ENCODE results near the gene COG4.

COG4 gene

DNA sequence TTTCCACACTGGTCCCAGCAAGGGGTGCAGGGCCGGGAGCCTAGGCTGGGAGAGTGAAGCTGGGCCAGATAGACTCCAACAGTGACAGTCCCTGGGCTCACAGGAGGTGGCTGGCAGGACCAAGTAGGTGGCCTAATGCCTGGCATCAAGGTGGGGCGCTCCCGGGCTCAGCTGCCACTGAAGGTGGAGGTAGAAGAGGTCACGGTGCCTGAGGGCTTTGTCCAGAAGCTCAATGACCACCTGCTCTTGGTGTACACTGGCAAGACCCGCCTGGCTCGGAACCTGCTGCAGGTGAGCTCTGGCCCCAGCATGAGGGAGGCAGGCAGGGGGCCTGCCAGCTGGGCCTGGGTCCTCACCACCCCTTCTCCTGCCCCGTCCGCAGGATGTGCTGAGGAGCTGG lies 45.2 kb downstream of the COG4 start:
- DNase-seq: no peak

DNA sequence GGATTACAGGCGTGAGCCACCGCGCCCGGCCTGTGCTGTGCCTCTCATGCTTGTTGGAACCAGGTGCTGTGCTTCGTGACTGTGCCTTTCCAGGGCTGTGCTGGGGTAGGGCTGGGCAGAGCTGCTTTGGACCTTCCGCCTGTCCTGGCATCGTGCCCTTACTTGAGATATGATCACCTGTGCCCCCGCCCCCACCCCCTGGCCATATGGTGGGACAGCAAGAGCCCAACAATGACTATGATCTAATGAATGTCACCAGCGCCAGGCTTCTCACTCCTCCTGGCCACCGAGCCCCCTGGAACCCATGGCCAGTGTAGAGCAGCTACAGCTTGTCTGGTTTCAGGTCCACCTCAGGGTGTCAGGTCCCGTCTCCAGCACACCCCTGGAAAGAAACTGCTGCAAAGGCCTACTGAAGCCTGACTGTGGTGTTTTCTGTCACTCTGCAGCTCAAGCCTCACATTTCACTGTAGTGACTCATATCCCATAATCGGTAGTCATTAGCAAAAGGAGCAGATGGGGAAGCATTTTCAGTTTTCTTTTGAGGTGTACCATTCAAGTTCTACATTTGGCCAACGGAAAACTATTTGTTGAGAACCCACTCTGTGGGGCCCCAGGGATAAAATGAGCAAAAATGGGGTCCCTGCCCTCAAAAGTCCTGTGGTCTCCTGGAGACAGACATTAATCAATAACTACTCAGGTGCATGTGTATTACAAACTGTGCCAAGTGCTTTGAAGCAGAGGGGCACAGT lies 46.9 kb downstream of the COG4 start:
- peak; percentile 70 for DNase-seq

DNA sequence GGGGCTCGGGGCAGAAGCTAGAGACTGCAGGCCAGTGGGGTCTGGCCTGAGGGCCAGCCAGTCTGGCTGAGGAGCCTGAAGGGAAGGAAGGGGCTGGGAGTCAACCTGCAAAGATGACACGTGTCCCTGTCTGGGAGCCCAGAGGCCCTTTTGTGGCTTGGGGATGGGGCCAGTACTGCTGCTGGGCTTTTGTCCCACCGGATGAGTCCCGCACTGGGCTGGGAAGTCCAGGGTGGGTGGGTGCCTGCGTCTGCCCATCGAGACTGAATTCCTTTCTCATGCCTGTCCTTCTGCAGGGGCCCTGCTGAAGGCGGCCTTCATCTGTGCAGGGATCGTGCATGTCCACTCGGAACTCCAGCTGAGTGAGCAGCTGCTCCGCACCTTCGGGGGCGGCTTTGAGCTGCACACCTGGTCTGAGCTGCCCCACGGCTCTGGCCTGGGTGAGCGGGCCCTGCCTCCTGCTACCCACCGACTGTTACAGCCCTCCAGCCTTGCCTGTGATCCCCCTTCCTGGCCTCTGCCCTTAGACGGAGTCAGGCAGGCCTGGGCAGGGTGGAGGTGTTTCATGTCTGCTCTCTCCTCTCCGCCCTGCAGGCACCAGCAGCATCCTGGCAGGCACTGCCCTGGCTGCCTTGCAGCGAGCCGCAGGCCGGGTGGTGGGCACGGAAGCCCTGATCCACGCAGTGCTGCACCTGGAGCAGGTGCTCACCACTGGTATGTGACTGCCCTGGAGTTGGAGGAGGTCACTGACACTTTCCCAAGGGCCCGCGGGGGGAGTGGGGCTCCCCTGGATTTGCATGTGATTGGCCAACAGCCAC lies 48.1 kb downstream of the COG4 start:
- DNase-seq: no peak

DNA sequence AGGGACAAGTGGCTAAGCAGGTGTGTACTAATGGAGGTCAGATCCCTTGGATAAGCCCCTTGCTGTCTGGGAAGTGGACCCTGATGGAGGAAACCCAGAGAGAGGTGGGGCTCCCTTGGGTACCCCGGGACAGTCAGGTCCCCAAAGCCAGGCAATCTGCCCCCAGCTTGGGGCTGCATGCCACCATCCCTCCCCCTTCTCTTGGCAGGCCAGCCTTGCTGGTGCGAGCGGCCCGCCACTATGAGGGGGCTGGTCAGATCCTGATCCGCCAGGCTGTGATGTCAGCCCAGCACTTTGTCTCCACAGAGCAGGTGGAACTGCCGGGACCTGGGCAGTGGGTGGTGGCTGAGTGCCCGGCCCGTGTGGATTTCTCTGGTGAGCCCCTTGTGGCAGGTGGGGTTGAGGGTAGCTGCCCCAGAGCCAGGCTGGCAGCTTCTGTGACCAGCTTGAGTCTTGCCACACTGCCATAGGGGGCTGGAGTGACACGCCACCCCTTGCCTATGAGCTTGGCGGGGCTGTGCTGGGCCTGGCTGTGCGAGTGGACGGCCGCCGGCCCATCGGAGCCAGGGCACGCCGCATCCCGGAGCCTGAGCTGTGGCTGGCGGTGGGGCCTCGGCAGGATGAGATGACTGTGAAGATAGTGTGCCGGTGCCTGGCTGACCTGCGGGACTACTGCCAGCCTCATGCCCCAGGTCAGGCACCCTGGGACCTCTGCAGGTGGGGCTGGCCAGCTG lies 48.9 kb downstream of the COG4 start:
- no peak for DNase-seq

DNA sequence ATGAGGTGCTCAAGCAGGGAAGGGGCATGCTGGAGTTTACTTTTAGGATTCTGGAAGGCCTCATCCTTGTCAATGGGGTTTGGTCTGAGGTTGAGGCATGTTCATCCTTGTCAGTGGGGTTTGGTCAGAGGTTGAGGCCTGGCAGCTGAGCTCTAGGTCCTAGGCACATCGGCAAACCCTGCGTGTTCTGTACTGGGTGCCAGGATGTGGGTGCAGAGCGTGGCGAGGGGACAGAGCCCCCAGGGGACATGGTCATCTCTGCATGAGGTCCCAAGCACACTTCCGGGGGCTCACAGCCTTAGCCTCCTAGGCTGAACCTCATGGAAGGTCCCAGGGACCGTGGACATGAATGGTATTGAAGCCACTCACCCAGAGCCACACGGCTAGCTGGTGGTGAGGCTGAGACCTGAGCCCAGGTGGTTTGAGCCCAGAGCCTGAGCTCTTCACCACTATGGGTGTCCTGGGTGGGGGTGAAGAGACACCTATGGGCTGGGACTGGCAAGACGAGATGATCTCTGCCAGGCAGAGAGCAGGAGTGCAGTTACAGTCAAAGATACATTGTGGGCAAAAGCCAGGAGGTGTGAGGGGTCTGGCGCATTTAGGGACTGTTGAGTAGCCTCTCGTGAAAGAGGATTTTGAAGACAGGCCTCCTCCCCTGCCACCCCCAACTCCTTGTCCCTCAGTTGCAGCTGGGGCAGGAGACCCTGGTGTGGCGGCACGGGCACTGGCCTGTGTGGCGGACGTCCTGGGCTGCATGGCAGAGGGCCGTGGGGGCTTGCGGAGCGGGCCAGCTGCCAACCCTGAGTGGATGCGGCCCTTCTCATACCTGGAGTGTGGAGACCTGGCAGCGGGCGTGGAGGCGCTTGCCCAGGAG lies 49.7 kb downstream of the COG4 start:
- no peak for DNase-seq

DNA sequence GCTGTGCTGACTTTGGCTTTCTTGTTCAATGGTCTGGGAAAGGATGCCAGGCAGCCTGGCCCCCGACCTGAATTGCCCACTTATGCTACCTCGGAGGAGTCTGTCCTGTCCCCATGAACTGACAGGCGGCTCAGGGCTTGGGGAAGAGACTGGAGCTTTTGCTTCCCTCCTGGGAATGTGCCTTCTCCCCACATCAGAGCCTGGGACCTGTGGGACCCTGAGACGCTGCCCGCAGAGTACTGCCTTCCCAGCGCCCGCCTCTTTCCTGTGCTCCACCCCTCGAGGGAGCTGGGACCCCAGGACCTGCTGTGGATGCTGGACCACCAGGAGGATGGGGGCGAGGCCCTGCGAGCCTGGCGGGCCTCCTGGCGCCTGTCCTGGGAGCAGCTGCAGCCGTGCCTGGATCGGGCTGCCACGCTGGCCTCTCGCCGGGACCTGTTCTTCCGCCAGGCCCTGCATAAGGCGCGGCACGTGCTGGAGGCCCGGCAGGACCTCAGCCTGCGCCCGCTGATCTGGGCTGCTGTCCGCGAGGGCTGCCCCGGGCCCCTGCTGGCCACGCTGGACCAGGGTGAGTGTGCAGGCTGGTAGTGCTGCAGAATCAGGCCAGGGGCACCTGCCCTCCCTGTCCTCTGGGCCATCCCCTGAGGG lies 50.4 kb downstream of the COG4 start:
- DNase-seq: no peak

DNA sequence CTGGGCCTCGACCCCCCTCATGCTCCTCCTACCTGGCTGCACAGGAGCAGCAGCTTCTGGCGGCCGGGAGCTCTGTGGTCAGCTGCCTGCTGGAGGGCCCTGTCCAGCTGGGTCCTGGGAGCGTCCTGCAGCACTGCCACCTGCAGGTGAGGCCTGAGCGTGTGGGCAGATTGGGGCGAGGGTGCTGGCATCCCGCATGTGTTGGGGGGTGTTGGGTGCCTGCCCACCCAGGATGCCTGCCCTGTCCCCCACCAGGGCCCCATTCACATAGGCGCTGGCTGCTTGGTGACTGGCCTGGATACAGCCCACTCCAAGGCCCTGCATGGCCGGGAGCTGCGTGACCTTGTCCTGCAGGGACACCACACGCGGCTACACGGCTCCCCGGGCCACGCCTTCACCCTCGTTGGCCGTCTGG lies 52.4 kb downstream of the COG4 start:
- DNase-seq: no peak

DNA sequence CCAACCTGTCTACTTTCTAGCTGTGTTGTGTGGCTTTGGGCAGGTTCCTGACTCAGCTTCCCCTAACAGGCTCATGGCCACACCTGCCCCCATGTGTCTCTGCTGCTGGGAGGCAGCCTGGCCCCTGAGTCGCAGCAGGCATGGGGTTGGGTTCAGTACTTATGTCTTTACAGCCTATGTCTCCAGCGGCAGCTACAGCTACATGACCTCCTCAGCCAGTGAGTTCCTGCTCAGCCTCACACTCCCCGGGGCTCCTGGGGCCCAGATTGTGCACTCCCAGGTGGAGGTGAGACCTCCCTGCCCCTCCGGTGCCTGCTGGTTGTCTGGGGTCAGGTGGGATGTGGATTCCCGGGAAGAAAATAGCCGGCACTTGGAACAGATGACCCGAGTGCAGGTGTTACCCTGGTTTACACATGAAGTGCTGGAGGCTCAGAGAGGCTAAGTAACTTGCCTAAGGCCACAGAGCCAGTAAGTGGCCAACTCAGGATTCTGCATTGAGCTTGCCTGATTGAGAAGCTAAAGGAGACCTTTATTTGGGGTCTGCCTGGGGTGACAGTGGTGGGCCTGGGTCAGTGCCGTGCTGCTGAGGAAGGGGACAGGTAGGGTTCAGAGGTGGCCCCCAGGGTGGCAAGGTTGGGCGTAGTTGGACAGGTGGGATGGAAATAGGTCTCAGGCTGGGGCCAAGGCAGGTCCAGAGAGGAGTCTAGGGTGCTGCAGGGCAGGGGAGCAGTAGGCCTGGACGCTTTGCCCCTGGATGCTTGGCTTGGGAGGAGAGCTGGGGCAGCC lies 53.0 kb downstream of the COG4 start:
- DNase-seq: no peak

DNA sequence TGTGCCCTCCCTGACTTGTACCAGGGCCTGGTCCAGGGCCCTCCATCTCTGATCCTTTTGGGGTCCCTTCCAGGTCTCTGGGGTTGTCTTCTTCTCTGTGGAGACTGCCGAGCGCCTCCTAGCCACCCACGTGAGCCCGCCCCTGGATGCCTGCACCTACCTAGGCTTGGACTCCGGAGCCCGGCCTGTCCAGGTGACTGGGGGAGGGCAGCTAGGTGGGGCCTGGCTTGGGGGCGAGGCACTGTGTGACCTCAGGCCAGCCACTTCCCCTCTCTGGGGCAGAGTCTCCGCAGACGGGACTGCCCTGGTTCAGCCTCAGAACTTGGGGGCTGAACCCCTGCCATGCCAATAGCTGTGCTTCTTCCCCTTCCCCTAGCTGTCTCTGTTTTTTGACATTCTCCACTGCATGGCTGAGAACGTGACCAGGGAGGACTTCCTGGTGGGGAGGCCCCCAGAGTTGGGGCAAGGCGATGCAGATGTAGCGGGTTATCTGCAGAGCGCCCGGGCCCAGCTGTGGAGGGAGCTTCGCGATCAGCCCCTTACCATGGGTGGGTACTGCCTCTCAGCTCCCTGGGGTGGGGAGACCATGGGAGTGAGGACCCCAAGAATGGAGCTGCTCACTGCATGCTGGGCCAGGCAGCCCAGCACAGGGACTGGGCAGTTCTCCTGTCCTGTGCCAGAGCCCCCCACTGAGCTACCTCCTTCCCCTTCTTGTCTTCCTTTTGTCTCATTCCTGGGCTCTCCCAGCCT lies 54.4 kb downstream of the COG4 start:
- no peak for DNase-seq

DNA sequence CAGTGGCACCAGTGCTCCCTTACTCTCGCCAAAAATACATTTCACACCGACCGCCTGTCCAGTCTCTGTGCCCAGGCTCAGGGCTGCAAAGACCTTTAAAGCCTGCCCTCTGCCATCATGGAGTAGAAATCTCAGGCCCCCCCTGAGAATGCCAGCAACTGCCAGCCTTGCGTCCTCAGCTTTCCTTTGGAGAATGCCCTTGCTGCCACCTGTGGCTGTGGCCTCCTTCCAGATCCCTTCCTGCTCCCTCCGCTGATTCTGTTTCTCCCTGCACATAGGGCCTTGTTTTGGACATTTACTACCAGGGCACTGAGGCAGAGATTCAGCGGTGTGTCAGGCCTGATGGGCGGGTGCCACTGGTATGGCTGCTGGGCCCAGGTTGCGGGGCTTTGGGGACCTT lies 55.7 kb downstream of the COG4 start:
- no peak for DNase-seq

DNA sequence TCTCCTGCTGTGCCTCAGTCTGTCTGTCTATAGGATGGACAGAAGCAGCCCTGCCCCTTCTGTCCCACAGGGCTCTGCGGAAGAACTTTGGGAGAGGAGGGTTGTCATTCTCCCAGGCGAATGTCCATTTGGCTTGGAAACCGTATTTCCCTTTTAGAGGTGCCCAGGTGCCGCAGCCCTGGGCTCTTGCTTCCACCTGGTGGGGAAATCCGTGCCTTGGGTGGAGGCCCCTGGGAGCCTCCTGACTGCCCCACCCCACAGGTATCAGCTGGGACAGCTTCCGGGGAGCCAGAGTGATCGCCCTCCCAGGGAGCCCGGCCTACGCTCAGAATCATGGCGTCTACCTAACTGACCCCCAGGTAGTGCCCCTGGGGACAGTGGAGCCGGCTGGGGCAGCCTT lies 56.2 kb downstream of the COG4 start:
- DNase-seq: no peak

DNA sequence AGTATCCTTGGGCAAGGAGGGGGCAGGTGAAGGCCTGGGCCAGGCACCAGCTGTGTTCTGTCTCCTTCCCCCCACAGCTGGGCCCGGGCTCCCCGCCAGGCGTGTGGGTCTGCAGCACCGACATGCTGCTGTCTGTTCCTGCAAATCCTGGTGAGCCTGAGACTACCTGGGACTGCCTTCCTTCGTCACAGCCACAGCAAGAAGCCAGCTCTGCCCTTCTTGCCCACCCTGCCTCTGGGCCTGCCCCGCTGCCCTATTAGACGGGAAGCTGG lies 56.6 kb downstream of the COG4 start:
- no peak for DNase-seq

DNA sequence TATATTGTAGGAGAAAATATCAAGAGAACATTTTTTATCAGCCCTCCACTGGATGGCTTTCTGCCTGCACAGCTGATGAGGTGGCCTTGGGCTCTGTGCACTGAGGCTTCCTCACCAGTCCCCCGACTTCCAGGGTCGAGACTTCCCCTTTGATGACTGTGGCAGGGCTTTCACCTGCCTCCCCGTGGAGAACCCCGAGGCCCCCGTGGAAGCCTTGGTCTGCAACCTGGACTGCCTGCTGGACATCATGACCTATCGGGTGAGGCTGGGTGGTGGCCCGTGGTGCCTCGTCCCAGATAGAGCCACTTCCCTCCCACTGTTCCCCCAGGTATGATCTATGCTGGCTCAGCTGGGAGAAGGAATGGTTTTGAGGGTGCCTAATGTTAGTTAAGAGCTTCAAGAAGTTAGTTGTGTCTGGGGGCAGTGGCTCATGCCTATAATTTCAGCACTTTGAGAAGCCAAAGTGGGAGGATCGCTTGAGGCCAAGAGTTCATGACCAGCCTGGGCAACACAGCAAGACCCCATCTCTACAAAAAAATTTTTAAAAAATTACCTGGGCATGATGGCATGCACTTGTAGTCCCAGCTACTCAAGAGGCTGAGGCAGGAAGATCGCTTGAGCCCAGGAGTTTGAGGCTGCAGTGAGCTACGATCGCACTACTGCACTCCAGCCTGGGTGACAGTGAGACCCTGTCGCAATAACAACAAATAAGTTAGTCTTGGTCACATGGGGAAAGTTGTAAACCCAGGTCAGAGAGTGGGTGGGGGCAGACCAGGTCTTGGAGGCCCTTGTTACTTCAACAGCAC lies 57.2 kb downstream of the COG4 start:
- no peak for DNase-seq

DNA sequence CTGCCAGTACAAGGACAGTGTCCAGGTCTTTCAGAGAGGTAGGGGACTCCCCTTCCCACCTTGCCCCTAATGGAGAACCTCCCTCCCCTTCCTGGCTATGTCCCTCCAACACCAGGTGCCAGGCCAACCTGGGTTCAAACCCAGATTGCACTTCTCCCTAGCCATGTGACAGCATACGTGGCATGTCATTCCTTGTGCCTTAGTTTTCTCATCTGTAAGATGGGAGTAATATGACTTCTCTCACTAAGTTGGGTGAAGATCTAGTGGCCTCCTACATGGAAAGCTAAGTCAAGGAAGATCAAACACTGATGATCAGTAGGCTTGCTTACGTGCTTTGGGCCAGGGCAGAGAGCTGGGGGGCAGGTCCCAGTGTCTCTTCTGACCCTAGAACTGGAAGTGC lies 60.1 kb downstream of the COG4 start:
- DNase-seq: no peak

DNA sequence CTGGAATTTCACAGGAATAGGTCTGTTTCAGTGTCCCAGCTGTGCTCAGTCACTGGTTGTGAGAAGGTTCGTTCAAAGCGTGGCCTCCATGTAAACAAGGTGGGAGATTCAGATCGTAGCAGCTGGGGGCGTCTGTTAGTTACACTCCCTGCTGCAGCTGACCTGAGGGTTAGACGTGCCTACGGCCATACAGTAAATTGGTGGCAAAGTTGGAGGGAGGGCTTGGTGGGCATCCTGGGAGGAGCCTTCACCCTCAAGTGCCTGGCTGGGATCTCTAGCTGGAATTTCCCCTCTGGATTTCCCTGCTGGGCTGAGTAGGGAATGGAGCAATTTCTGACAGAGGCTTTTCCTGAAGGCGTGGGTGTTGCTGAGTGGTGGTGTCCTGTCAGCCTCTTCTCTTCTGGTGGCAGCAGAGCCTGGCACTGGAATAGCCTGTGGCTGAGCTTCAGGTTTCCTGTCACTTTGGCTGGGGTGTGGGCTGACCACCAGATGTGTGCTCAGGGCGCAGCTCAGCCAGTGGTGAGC lies 62.6 kb downstream of the COG4 start:
- DNase-seq: no peak

DNA sequence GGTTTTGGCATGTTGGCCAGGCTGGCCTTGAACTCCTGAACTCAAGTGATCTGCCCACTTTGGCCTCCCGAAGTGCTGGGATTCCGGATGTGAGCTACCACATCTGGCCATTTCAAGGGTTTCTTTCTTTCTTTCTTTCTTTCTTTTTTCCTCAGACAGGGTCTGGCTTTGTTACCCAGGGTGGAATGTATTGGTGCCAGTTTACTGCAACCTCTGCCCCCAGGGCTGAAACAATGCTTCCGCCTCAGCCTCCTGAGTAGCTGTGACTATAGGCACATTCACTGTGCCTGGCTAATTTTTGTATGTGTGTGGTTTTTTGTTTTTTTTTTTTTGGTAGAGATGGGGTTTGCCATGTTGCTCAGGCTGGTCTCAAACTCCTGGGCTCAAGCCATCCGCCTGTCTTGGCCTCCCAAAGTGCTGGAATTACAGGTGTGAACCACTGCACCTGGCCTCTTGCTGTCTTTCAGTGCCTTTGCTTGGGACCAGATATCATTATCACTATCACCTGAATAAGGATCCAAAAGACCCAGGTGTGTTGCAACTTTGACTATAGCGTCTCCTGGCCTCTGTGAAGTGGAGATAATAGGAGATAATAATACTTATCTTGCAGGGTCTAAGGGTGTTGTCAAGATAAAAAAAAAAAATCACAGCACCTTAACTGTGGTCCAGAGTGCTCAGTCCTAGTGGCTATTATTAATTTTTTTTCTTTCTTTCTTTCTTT lies 65.7 kb downstream of the COG4 start:
- DNase-seq: no peak

DNA sequence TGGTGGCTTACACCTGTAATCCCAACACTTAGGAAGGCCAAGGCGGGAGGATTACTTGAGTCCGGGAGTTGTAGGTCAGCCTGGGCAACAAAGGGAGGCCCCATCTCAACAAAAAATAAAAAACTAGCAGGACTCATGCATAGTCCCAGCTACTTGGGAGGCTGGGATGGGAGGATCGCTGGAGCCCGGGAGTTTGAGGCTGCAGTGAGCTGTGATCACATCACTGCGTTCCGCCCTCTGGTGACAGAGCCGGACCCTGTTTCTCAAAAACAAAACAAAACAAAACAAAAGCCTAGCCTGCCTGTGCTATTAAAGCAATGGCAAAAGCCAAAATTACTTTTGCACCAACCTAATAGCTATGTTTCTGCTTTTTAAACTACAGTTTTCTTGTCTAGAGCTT lies 67.4 kb downstream of the COG4 start:
- no peak for DNase-seq

DNA sequence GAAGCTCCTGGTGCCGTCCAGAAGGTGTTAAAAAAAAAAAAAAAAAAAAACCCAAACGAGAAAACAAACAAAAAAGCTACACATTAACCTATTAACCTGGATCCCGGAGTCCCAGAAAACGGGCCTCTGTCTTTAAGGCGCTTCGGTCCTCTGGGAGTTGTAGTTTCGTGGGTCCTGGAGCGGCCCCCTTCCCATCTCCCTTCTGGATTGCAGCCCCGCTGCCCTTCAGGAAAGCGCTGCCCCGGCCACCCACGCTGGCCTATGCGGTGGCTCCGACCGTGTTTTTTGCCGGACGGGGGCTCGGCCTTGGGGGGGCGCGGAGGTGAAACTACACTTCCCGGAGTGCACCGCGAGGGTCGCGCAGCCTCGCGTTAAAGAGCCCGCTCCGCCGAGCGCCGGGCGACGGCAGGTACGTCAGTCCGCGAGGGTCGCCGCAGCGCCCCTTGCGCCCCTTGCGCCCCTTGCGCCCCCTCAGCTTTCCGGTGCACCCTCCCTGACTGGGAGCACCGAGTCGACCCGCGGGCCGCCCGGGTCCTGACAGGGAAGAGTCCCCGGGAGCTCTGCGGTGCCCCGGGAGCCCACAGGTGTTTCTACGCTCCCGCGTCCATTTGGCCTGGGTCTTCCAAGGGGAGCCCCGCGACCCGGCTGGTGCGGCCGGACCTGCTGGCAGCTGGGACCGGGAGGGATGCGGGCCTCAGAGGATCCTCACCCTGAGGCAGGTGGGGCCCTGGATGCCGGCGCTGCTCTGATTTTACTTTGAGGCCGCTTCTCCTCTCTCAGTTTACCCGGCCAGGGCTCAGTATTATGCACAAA lies 68.9 kb downstream of the COG4 start, which contains the start of gene FCSK:
Gene FCSK, plus strand, starts transcription at position 374 of the 813 bp plus-strand sequence. CDS start 8,596 bp downstream, outside the sequence.
- peak; percentile 72 for DNase-seq
